Stimulated activated CD4-positive, alpha-beta T cell treated with anti-CD3 and anti-CD28 coated beads, Interleukin-15, amount 100 ng/mL, for 48 hours (primary cell): Measurements from ENCODE around the gene EFNA2.

Experiments
- DNase-seq, 2 donors: peaks; one replicate each; pipeline ENCODE4 v3.0.0-alpha.2; 2020; ENCODE audit warnings: low read depth in 2 of 2

Gene EFNA2

DNA sequence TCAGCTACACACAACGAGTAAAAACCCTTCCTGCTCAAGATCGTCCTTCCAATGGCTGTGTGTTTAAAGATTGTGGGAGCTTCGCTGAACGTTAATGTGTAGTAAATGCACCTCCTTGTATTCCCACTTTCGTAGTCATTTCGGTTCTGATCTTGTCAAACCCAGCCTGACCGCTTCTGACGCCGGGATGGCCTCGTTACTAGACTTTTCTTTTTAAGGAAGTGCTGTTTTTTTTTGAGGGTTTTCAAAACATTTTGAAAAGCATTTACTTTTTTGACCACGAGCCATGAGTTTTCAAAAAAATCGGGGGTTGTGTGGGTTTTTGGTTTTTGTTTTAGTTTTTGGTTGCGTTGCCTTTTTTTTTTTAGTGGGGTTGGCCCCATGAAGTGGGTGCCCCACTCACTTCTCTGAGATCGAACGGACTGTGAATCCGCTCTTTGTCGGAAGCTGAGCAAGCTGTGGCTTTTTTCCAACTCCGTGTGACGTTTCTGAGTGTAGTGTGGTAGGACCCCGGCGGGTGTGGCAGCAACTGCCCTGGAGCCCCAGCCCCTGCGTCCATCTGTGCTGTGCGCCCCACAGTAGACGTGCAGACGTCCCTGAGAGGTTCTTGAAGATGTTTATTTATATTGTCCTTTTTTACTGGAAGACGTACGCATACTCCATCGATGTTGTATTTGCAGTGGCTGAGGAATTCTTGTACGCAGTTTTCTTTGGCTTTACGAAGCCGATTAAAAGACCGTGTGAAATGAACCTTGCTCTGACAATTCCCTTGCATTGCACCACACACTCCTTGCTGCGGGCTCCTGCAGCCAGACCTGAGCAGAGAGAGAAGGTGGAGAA is 13.0 kb upstream of the EFNA2 start:
- no peak for DNase-seq

DNA sequence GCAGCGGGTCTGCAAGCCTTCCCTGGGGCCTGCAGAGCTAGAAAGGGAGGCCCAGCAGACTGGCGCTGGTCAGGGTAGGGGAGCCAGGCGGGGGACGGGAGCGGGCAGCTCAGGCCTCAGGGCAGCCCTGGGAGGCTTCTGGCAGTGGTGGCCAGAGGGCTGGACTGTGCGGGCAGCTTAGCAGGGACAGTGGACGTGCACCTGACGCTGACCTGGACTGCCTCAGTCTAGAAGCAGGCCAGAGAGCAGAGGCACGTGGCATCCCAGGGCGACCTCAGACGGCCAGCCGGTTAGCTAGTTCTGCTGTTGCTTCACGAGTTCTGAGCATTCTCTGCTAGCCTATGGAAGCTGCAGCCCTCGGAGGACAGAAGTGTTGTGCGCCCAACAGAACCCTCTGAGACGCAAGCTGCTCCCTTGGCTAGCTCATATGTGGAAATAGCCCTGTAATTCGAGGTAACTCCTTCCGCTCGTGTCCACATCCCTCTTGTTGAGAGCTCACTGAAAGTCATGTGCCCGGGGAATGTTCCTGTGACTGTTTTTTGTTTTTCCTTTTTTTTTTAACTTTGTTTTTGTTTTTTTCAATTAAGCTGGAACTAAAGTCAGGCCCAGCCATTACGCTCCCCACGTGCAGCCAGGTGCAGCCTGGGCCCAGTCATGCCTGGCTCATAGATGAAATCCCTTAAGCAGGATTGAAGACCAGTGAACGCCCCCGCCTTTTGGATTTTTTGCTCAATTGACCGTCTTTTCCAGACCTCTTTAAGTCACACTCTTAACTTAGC is 12.2 kb upstream of the EFNA2 start:
- no peak for DNase-seq

DNA sequence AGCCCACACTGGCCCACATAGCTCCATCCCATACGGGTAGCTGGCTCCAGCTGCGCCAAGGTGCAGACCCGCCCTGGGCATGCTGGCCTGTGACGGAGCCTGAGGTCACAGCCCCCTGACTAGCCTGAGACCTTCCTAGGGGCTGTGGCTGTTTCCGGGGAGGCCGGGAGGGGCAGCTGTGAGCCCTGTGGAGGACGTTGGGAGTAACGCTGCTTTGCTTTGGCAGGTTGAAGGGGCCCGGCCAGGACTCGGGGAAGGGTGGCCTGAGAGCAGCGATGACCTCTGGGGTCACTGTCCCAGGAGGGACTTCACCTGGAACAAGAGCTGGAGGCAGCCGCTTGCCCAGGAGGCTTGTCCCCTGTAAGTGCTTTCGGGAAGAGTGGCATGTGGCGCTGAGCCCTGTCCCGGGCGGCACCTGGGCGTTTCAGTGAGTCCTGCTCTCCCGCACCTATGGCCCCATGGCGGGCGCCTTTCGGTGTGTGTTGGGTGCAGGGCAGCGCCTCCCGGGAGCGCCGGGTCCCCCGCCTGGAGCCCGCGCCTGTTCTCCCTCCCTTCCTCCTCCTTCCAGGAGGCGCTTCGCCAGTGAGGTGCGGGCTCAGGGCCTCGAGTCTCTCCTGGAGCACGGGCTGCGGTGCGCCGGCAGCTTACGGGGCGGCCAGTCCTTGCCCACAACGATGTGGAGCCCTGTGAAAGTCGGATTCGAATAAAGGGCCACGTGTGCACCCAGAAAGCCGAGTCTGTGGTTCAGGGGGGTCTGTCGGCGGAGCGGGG is 11.4 kb upstream of the EFNA2 start:
- DNase-seq, result no peak

DNA sequence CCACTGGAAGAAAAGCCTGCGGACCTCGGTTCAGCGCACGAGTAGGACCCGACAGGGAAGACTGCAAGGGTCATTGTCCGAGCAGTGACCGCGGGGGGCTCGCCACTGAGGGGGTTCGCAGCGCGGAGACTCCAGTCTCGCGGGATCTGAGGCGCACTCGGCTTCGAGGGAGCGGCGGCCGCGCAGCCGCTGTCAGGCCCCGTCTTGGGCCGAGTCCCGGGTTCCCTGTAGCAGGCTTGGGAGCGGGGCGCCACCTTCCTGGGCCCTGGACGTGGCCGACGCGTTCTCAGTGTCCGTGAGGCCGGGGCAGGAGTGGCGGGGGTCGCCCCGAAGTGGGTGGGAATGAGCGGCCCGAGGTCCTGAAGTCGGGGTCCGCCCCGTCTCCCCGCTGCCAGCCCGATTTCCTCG is 10.8 kb upstream of the EFNA2 start:
- DNase-seq, result no peak

DNA sequence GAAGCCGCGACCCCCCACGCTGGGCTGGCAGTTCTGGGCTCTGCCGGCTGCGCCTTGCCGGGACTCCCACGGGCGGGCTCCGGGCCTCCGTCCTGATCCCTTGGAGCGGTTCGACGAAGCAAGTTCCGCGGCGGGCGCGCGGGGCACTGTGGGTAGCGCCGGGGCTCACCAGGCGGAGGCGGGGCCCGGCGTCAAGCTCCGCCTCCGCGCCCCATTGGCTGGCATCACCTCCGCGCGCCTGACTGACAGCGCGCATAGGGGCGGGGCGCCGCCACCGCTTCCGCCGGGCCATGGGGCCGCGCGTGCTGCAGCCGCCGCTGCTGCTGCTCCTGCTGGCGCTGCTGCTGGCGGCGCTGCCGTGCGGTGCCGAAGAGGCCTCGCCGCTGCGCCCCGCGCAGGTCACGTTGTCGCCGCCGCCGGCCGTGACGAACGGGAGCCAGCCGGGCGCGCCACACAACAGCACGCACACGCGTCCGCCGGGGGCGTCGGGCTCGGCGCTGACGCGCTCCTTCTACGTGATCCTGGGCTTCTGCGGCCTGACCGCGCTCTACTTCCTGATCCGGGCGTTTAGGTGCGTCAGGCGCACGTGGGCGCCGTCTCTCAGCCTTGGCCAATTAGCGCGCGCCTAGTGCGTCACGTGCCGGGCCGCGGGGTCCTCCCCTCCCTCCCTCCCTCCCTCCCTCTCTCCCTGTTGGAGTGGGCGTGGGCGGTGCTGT is 10.3 kb upstream of the EFNA2 start, which contains the start of gene FAM174C:
TSS of gene FAM174C (plus strand) at position 271 of the 716 bp plus-strand sequence. CDS start at position 291, 20 bp downstream.
- DNase-seq, result peak; percentile 94 to 95

DNA sequence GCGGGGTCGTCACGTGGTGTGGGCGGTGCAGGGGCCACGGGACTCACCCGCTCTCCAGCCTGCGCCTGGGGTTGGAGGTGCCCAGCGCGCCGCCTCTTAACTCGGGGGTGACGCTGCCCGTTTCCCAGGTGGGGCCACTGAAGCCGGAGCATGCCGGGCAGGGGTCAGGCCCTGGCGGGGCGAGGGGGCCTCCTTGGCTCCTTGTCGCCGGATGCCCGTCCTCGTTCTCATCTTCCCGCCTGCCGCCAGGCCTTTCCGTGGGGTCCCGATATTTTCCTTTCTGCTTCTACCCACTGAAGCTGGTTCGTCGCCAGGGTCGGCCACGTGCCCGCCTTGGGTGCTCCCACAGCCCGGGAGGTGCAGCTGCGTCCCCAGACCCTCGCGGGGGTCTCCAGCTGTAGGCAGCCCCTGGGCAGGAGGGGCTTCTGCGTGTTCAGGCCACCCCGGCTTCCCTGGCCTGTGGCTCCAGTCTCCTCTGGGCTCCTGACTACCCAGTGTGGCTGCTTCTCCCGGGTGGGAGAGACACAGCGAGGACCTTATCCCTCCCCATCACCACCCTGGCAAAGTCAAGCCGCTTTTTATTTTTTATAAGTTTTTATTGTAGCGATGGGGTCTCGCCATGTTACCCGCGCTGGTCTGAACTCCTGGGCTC is 9.6 kb upstream of the EFNA2 start:
- no peak for DNase-seq

DNA sequence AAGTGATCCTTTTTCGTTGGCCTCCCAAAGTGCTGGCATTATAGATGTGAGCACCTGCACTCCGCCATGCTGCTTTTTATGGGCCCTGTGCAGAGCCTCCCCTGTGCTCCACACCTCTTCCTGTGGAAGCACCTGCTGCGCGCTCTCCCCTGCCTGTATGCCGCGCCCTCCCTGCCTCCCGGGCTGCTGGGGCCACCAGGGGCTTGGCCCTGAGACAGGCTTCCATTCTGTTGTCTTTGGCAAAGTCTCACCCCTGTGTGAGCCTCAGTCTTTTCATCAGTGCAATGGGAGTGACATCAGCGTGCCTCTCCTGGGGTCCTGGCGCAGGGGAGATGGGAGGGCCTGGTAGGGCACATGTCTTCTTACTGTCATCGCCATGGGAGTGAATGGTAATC is 9.0 kb upstream of the EFNA2 start:
- no peak for DNase-seq

DNA sequence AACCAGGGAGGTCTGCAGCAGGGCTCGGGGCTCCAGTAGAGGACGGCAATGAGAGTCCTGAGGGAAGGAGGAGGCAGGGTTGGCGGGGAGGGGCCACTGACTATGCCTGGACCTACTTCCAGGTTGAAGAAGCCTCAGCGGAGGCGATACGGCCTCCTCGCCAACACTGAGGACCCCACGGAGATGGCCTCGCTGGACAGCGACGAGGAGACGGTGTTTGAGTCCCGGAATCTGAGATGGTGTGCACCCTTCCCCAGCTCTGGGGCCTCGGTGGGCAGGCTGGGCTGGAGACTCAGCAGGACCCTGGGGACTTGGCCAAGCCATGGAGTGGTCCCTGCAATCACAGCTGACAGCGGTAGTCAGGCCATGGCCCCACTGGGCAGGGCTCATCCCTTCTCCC is 8.6 kb upstream of the EFNA2 start:
- DNase-seq, result no peak

DNA sequence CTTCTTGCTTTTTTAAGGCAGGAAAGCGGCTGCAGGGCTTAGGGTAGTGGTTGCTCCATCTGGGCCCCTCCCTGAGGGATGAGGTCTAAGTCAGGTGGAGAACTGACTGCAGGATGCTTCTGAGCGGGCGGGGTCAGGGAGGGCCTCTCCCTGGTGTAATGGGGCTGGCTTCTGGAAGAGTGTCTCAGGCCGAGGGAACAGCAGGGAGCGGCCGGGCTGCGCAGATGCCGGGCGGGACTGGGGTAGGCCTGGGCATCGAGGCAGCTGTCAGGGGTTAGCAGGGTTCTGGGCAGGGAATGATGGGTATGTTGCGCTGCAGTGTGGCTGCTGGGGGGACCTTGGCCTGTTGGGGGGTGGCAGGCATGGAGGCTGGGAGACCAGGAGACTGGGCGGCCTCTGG is 7.6 kb upstream of the EFNA2 start:
- DNase-seq, result no peak

DNA sequence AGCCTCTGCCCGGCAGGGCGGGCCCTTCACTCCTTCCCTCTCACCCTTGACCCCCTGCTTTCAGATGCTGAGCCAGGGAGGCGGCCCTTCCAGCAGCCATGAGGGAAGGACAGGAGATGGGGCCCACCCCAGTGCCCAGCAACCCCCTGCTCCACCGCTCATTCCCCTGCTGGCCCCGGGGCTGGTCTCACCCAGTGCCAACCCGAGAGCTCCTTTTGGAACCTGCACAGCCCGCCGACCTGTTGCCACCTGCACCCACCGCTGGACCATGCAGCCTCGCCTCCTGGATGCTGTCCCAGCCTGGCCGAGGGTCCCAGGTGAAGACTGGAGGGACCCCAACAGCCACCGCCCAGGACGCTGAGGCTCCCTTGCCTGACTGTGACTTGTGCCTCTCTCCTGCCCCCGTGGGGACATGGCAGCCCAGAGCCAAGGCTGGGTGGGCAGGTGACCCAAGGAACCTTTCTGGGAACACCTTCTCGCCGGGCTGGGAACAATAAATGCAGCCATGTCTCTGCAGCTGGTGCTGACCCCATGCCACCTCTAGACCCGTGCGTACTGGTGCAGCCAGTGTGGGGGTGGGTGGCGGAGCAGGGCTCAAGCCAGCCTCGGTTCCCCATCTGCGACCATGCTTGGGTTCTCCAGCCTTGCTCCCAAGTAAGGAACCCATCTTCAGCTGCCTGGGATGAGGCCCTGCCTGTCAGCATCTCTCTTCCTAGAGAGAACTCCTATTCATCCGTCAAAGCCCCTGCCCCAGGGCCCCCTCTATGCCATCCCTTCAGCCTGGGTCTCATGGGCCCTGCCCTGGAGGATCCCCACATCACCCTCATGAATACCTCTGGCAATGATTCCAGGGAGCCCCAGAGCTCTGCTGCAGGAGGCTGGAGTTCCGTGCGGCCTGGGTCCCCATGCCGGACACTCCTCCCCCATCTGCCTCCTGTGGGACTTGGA is 6.7 kb upstream of the EFNA2 start:
- DNase-seq, result no peak

DNA sequence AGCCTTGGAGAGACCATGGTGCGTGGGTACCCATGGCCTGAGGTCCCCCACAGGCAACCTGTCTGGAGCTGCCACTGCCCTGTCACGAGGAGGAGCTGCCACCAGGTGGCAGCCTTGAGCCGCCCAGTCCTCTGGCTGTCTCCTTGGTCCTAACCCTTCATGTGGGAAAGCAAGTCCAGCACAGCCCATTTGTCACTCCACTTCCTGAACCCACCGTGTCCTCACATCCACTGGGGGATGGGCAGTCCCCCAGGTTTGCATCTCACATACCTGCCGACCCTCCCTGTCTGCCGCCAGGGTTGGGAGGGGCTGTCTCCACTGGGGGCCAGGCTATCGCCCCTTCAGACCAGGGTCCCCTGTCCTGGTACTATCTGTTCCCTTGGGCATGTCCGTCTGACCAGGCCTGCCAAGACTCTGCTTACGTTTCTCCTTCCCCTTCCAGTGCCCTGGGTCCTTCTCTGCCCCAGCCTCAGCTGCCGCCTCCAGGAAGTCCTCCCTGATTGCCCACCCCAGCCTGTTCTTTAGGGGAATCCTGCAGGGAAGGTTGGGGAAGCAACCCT is 5.8 kb upstream of the EFNA2 start:
- peak in 1 of 2 donors; percentile 73 for DNase-seq

DNA sequence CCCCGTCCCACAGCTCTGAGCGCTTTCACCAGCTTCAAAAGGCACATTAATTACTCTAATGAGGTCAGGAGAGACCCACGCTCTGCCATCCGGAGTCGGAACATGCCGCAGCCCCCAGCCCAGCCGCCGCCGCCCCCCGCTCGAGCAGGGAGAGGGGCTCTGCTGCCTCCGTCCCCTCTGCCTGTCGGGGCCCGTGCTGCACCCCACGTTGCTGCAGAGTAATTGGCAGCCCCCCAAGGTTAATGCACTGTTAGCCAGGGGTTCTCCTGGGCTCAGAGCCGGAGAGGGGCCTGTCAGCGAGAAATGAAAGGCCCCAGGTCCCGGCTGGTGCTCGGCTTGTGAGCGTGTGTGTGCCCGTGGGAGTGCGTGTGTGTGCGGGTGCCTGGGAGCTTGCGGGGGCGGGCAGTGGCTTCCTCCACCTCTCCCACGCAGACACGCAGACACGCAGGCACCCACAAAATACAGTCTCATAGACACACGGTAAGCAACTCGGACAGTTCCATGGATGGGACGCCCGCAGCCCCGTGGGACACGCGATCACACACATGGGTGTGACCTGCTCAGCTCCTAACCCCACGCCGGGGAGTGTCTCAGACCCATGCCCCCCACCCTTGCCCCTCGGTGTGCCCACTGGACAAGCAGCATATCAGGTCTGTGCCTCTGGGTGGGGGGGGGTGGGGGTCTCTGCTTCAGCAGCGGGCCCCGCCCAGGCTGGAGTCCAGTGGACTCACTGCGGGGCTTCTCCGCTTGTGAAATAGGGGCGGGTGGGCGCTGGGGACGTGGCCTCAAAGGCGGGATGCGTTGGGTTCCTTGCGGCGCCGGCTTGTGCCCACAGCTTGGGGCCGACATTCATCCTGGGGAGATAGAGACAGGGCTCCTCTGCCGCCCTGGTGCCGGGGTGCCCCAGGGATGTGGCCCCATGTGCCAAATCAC is 4.8 kb upstream of the EFNA2 start:
- no peak for DNase-seq

DNA sequence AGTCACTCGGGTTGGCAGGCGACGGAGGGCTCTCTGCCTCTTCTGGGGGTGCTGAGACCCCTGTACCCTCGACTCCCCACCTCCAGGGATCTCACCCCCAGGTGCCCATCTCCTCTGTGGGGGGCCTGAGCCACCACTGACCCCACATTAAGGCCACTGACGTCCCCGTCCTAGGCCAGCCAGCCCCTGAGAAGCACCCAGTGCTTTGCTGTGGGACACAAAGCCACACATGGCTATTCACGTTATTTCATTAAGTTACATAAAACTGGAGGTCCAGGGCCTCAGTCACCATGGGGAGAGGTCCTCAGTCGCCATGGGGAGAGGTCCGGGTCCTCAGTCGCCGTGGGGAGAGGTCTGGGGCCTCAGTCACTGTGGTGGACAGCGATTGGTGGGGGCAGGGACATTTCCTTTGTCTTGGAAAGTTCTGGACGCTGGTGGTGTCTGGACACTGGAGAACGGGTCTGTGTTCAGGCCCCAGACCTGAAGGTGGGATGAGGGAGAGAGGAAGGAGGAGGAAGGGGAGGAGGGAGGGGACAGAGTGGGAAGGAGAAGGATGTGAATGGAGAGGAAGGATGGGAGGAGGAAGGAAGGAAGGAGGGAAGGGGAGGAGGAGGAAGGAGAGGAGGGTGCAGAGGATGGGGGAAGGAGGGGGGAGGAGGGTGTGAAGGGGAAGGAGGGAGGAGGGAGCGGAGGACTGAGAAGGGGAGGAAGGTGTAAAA is 3.9 kb upstream of the EFNA2 start:
- no peak for DNase-seq

DNA sequence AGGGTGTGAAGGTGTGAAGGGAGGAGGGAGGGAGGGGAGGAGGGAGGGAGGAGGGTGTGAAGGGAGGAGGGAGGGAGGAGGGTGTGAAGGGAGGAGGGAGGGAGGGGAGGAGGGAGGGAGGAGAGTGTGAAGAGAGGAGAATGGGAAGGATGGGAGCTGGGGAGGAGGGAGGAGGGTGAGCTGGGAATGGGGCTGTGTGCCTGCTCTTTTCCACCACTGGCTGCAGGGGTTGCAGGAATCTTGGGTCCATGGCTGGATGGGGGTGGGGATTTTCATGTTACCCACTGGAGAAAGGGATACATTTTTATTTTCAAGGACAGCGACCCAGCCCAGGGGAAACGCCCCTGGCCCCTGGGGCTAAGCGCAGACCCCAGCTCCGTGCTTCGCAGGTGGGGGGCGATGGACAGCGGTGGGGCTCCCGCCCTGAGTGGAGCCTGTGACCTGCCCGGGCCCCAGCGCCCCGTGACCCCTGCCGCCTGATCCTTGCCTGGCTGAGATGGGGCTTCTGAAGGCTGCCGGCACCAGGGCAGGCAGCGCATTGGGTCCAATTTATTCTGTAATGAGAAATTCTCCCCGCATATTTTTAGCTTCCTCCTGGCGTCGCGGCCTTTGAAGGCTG is 3.0 kb upstream of the EFNA2 start:
- DNase-seq, result no peak

DNA sequence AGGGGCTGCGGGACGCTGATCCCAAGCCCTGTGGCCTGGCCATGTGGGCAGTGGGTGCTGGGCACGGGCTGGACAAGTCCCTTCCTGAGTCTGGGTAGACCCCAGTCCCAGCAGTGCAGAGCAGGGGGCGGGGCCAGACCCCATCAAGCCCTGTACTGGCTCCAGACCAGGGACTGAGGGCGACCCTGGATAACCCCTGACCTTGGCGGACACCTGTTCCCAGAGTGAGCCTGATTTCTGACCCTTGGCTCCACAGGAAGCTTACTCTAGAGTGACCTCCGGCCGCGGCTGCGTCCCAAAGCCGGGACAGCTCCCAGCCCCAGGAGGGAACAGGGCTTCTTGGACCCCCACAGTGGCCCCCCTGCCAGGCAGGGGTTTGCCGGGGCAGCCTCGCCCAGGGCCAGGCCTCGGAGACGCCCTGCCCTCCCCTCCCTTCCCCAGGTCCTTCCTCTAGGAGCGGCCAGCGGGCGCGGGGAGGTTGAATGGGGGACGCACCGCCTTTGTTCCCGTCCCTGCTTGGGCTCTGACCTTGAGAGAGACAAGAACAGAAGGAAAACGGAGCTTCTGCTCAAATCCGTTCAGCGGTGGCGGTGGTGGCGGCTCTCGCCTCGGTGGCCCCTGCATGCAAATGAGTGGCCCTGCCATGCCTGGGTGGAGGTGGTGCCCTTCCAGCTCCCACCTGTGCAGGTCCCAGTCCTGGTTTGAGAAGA is 2.3 kb upstream of the EFNA2 start:
- DNase-seq, result no peak

DNA sequence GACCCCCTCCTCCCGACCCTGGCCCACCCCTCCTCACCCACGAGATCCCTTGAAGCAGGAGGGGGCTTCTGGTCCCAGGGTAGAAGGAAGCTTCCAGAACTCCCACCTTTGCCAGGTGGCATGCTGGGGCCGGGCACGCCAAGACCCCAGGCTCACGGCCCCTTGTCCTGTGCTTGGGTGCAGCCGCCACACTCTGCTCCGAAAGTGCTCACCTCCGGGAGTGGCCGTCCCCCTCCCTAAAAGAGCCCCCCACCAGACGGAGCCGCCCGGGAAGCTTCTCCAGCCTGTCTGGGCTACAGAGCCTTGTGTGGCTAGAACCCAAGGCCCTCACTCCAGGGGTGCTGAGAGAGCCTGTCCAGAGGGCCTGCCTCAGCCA is 1.8 kb upstream of the EFNA2 start:
- DNase-seq, result no peak
